IMR-90 (cell line): ENCODE results near the gene PTPRG. TPM values are rescaled to one million over a fixed set of nuclear protein-coding genes. Genes with fewer than 3 reads are reported as not detected.

ENCODE experiments used
- ATAC-seq: fragments of 200-7000 bp; cut with Tn5 transposase; 2 replicates; pipeline ENCODE4 v1.9.1; 2020; ENCODE audit warnings: low read depth, mild to moderate bottlenecking, moderate library complexity
- BruUV-seq: library from RNA; stranded (reverse); fragments of 400-500 nt; replicated peaks from 2 replicates; lab custom pipeline; 2021; lab: Mats Ljungman, UMichigan
- CTCF ChIA-PET: fragments of 300-600 bp; formaldehyde crosslinking; extraction: SDS; loops from one replicate; lab custom pipeline; 2021; ENCODE audit warnings: antibody characterized with exemption; lab: Yijun Ruan, JAX
- POLR2A ChIA-PET: fragments of 300-600 bp; sonication (Branson Sonifier 250); formaldehyde crosslinking; loops from one replicate; lab custom pipeline; 2022; ENCODE audit warnings: antibody characterized with exemption; ENCODE audit not compliant: unreplicated experiment; lab: Charles Lee
- DNase-seq: peaks from one replicate; pipeline ENCODE4 v3.0.0; 2013
- H2AFZ ChIP-seq: replicated peaks from 2 replicates; pipeline ENCODE3; 2013; ENCODE audit warnings: low read length, mild to moderate bottlenecking; ENCODE audit not compliant: poor library complexity
- H2AK5ac ChIP-seq: 2 replicates; pipeline ENCODE4 v1.6.1; 2013; ENCODE audit warnings: low read depth, low read length, inconsistent platforms
- H2AK9ac ChIP-seq: replicated peaks from 2 replicates; pipeline ENCODE3; 2013; ENCODE audit warnings: mild to moderate bottlenecking, low read depth, low read length, moderate library complexity; ENCODE audit not compliant: poor library complexity
- H2BK120ac ChIP-seq: 2 replicates; pipeline ENCODE4 v1.6.1; 2013; ENCODE audit warnings: low read depth, low read length, inconsistent platforms
- H2BK15ac ChIP-seq: 3 replicates; pipeline ENCODE4 v1.6.1; 2013; ENCODE audit warnings: low read depth, low read length, inconsistent platforms
- H2BK20ac ChIP-seq: 2 replicates; pipeline ENCODE4 v1.6.1; 2013; ENCODE audit warnings: low read depth, mild to moderate bottlenecking, inconsistent platforms, low read length, moderate library complexity
- H2BK5ac ChIP-seq: 2 replicates; pipeline ENCODE4 v1.6.1; 2013; ENCODE audit warnings: mild to moderate bottlenecking, low read depth, low read length, inconsistent platforms; ENCODE audit not compliant: poor library complexity, severe bottlenecking
- H3K14ac ChIP-seq: replicated peaks from 2 replicates; pipeline ENCODE4 v1.6.1; 2013; ENCODE audit warnings: low read depth, low read length, inconsistent platforms
- H3K18ac ChIP-seq: 2 replicates; pipeline ENCODE4 v1.6.1; 2013; ENCODE audit warnings: low read depth, low read length, control low read depth
- H3K23ac ChIP-seq: 2 replicates; pipeline ENCODE4 v1.6.1; 2013; ENCODE audit warnings: low read depth, low read length, inconsistent platforms
- H3K27ac ChIP-seq: 2 replicates; pipeline ENCODE4 v1.5.1; 2013; ENCODE audit warnings: mild to moderate bottlenecking, control low read depth, low read length; ENCODE audit not compliant: insufficient read depth
- H3K27me3 ChIP-seq: 2 replicates; pipeline ENCODE4 v1.6.1; 2013; ENCODE audit warnings: low read length; ENCODE audit not compliant: control insufficient read depth, insufficient read depth
- H3K36me3 ChIP-seq: 2 replicates; pipeline ENCODE4 v1.6.1; 2013; ENCODE audit warnings: low read length, mixed read lengths; ENCODE audit not compliant: control insufficient read depth, insufficient read depth
- H3K4ac ChIP-seq: 2 replicates; pipeline ENCODE4 v1.6.1; 2013; ENCODE audit warnings: low read depth, low read length, inconsistent platforms
- H3K4me1 ChIP-seq: 2 replicates; pipeline ENCODE4 v1.6.1; 2013; ENCODE audit warnings: low read length, mixed read lengths; ENCODE audit not compliant: control insufficient read depth, insufficient read depth
- H3K4me2 ChIP-seq: 2 replicates; pipeline ENCODE4 v1.6.1; 2013; ENCODE audit warnings: low read depth, mild to moderate bottlenecking, control low read depth, low read length, moderate library complexity
- H3K4me3 ChIP-seq: 2 replicates; pipeline ENCODE4 v1.5.1; 2013; ENCODE audit warnings: low read depth, mild to moderate bottlenecking, control low read depth, low read length, moderate library complexity; ENCODE audit not compliant: insufficient read depth
- H3K56ac ChIP-seq: 2 replicates; pipeline ENCODE4 v1.6.1; 2013; ENCODE audit warnings: low read length, inconsistent platforms; ENCODE audit not compliant: insufficient read depth; ENCODE audit errors: extremely low read depth
- H3K79me1 ChIP-seq, 2 experiments: 2 replicates each; pipeline ENCODE4 v1.6.1; 2013; ENCODE audit warnings: low read length in 2 of 2, inconsistent platforms in 1 of 2, low read depth in 1 of 2
- H3K9ac ChIP-seq: 2 replicates; pipeline ENCODE4 v1.6.1; 2013; ENCODE audit warnings: low read depth, low read length, control low read depth
- H3K9me1 ChIP-seq: 2 replicates; pipeline ENCODE4 v1.6.1; 2013; ENCODE audit warnings: low read length, inconsistent platforms; ENCODE audit not compliant: insufficient read depth
- H3K9me3 ChIP-seq: 2 replicates; pipeline ENCODE4 v1.6.1; 2013; ENCODE audit warnings: low read length; ENCODE audit not compliant: control insufficient read depth, insufficient read depth
- H4K20me1 ChIP-seq: 2 replicates; pipeline ENCODE4 v1.6.1; 2013; ENCODE audit warnings: low read length, inconsistent platforms; ENCODE audit not compliant: insufficient read depth
- H4K5ac ChIP-seq: 2 replicates; pipeline ENCODE4 v1.6.1; 2013; ENCODE audit warnings: mild to moderate bottlenecking, low read depth, low read length, control low read depth
- H4K8ac ChIP-seq, 2 experiments: 2 replicates each; pipeline ENCODE4 v1.6.1; 2013; ENCODE audit warnings: low read depth in 2 of 2, low read length in 2 of 2, control low read depth in 1 of 2, inconsistent platforms in 1 of 2
- H4K91ac ChIP-seq: 2 replicates; pipeline ENCODE4 v1.6.1; 2013; ENCODE audit warnings: low read depth, low read length, inconsistent platforms; ENCODE audit not compliant: insufficient read depth
- MAZ ChIP-seq: IDR thresholded peaks from 2 replicates; pipeline ENCODE4 v1.6.1; 2012; ENCODE audit warnings: low read depth, mild to moderate bottlenecking, low read length, improper control_type of control experiment, moderate library complexity, borderline replicate concordance
- MXI1 ChIP-seq: IDR thresholded peaks from 2 replicates; pipeline ENCODE4 v1.6.1; 2012; ENCODE audit warnings: low read depth, mild to moderate bottlenecking, low read length, moderate library complexity, borderline replicate concordance
- WGBS, 2 experiments: methylation state at CpG; one replicate each; pipeline versions ENCODE4 v1.1.5 to v1.1.7; 2013; ENCODE audit warnings: missing lambda C conversion rate in 2 of 2; ENCODE audit not compliant: insufficient read length in 1 of 2; ENCODE audit errors: extremely low coverage in 2 of 2; 5-methylcytosine and 5-hydroxymethylcytosine counted together
- dilution Hi-C: fragments of 300-500 bp; cut with HindIII; formaldehyde crosslinking; loops from one replicate; pipeline ENCODE4 v1.14.3; 2018; ENCODE audit warnings: low sequenced_read_pairs; ENCODE audit not compliant: unreplicated experiment
- in situ Hi-C: fragments of 300-500 bp; cut with MboI; formaldehyde crosslinking; loops from 3 replicates; pipeline ENCODE4 v1.14.3; 2019; ENCODE audit warnings: low sequenced_read_pairs, inconsistent platforms, mixed read lengths
- intact Hi-C: fragments of 100-400 bp; cut with micrococcal nuclease; formaldehyde crosslinking; loops from 2 replicates; pipeline ENCODE4 v1.10.0; 2022
- polyA plus RNA-seq, 3 experiments: library from polyadenylated mRNA; depleted of rRNA; stranded (reverse); fragments of >200 nt; gene quantifications; 2 replicates each; pipeline ENCODE4 v1.2.3, GENCODE V29; 2012; ENCODE audit warnings: low replicate concordance in 1 of 3
- total RNA-seq: library from RNA; depleted of rRNA; stranded (reverse); fragments of >200 nt; gene quantifications from 2 replicates; pipeline ENCODE4 v1.2.3, GENCODE V29; 2012
- TF ChIP-seq, protein P1 (sequence below): fragments of 150-350 bp; IDR thresholded peaks from 2 replicates; pipeline ENCODE4 v1.6.1; 2017; ENCODE audit warnings: mild to moderate bottlenecking, antibody characterized with exemption, low read length, low read depth
- TF ChIP-seq, protein P2 (sequence below): conservative IDR thresholded peaks from 2 replicates; pipeline ENCODE4 v1.5.1; 2012; ENCODE audit warnings: mild to moderate bottlenecking, low read depth, low read length, improper control_type of control experiment

PTPRG gene
- total and polyA plus RNA-seq, 2 of the 4 experiments (the other 2 are of a cell fraction), result 7.7 to 31.0 TPM

DNA sequence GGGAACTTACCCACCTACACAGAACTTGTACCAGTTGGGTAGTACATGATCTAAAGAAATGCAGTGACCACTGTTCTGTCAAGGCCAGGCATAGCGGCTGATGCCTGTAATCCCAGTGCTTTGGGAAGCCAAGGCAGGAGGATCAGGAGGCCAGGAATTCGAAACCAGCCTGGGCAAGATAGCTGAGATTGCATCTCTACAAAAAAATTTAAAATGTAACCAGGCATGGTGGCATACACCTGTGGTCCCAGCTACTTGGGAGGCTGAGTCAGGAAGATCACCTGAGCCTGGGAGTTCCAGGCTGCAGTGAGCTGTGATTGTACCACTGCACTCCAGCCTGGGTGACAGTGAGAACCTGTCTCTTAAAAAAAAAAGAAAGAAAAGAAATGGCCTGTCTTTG, 491.0 kb downstream of the PTPRG start:
- BruUV-seq, result no TSS peak
- POLR2A ChIA-PET, result no interaction called here

More for the DNA sequence above, 491.0 kb downstream of the PTPRG start:
- Histone ChIP-seq H2AK5ac (no peak overlapping the region), H3K23ac (no peak overlapping the region), H3K14ac (no peak overlapping the region), H4K91ac (no peak overlapping the region), H3K18ac (no peak overlapping the region), H2BK120ac (no peak overlapping the region), H3K56ac (no peak overlapping the region), H3K9me3 (no peaks in the 10 kb centered on the region), H3K4ac (no peak overlapping the region), H3K4me2 (no peak overlapping the region), H4K8ac (no peak overlapping the region), H3K4me1 (no peaks in the 10 kb centered on the region), H3K36me3 (no peaks in the 10 kb centered on the region), H3K79me1 (peaks cover 3 to 9% of the 10 kb centered on the region in 2 experiments; a peak in 3 of 4 replicates), H2BK5ac (no peak overlapping the region), H4K5ac (no peak overlapping the region), H3K9me1 (no peaks in the 10 kb centered on the region; the same call in 1 of the 2 replicates), H3K4me3 (no peak overlapping the region), H3K27me3 (no peaks in the 10 kb centered on the region), H3K27ac (no peak overlapping the region), H4K20me1 (0 out of 2 replicates have a peak, but pooled peaks cover 4% of the 10 kb centered on the region), H2BK20ac (no peak overlapping the region), H2AK9ac (no peak overlapping the region), H3K9ac (no peak overlapping the region), H2BK15ac (no peak overlapping the region), H2AFZ (no peak overlapping the region)
- DNase-seq, result no peak
- WGBS, 2 experiments, result 100% methylated on average over 1 of the region's 2 CpGs; no CpG with 5 or more reads in 1 of the 2 experiments
- ATAC-seq, result no peak
- TF ChIP-seq, protein P1, sequence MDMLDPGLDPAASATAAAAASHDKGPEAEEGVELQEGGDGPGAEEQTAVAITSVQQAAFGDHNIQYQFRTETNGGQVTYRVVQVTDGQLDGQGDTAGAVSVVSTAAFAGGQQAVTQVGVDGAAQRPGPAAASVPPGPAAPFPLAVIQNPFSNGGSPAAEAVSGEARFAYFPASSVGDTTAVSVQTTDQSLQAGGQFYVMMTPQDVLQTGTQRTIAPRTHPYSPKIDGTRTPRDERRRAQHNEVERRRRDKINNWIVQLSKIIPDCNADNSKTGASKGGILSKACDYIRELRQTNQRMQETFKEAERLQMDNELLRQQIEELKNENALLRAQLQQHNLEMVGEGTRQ, result no peak
- TF ChIP-seq, protein P2, sequence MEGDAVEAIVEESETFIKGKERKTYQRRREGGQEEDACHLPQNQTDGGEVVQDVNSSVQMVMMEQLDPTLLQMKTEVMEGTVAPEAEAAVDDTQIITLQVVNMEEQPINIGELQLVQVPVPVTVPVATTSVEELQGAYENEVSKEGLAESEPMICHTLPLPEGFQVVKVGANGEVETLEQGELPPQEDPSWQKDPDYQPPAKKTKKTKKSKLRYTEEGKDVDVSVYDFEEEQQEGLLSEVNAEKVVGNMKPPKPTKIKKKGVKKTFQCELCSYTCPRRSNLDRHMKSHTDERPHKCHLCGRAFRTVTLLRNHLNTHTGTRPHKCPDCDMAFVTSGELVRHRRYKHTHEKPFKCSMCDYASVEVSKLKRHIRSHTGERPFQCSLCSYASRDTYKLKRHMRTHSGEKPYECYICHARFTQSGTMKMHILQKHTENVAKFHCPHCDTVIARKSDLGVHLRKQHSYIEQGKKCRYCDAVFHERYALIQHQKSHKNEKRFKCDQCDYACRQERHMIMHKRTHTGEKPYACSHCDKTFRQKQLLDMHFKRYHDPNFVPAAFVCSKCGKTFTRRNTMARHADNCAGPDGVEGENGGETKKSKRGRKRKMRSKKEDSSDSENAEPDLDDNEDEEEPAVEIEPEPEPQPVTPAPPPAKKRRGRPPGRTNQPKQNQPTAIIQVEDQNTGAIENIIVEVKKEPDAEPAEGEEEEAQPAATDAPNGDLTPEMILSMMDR, result no peak
- TF ChIP-seq MXI1, result no peak
- TF ChIP-seq MAZ, result no peak
- dilution Hi-C loops (no loop called here), in situ Hi-C loops (no loop called here), intact Hi-C loops (loop anchor here (5.0 kb wide), 1 partner anchor 490 kb away; the partner anchor contains the start of gene PTPRG)
- CTCF ChIA-PET, result interaction anchor here (2.1 kb wide), 1 partner anchor 17 kb away, joined by 8 read pairs; no protein-coding TSS in a partner anchor
